Activated effector memory CD4-positive, alpha-beta T cell treated with Interleukin-2 at 50 U/mL for 16 hours (primary cell): Measurements from ENCODE around the gene SLC44A5.
A peak's percentile ranks its signal among the peaks of the same experiment; 100 is the strongest.
"Not testable (repeated sequence)": the region's sequence is repeated elsewhere in the genome, so short reads cannot be mapped to it uniquely, and the experiment has no call there.

ENCODE experiments used
- DNase-seq: peaks from one replicate; pipeline ENCODE4 v3.0.0-alpha.2; 2020

SLC44A5 gene

GRCh38 chr1:75444220-75444619 lies 166.7 kb downstream of the SLC44A5 start:
- DNase-seq = no peak

- DNase-seq = no peak
These were observed 170.6 kb downstream of the SLC44A5 start for GRCh38 chr1:75440274-75440673.

GRCh38 chr1:75438355-75438754 lies 172.6 kb downstream of the SLC44A5 start:
- DNase-seq = no peak

- DNase-seq = no peak
These were observed 179.1 kb downstream of the SLC44A5 start for GRCh38 chr1:75431843-75432242.

GRCh38 chr1:75430526-75430925 lies 180.4 kb downstream of the SLC44A5 start:
- DNase-seq = no peak

GRCh38 chr1:75426688-75427087 lies 184.2 kb downstream of the SLC44A5 start:
- no peak for DNase-seq

- DNase-seq = no peak
These were observed 185.8 kb downstream of the SLC44A5 start for GRCh38 chr1:75425001-75425650.

- DNase-seq = no peak
These were observed 187.3 kb downstream of the SLC44A5 start for GRCh38 chr1:75423616-75424015.

- no peak for DNase-seq
These were observed 187.8 kb downstream of the SLC44A5 start for GRCh38 chr1:75423136-75423535.

GRCh38 chr1:75421371-75421770 lies 189.5 kb downstream of the SLC44A5 start:
- DNase-seq = no peak

- no peak for DNase-seq
These were observed 195.7 kb downstream of the SLC44A5 start for GRCh38 chr1:75415187-75415586.

GRCh38 chr1:75412616-75413015 lies 198.3 kb downstream of the SLC44A5 start:
- no peak for DNase-seq

- not testable (repeated sequence) for DNase-seq
These were observed 206.2 kb downstream of the SLC44A5 start for GRCh38 chr1:75404681-75405080.

GRCh38 chr1:75403147-75403646 lies 207.7 kb downstream of the SLC44A5 start:
- not testable (repeated sequence) for DNase-seq

GRCh38 chr1:75400716-75401115 lies 210.2 kb downstream of the SLC44A5 start:
- no peak for DNase-seq

- DNase-seq = no peak
These were observed 214.2 kb downstream of the SLC44A5 start for GRCh38 chr1:75396745-75397144.

- DNase-seq = no peak
These were observed 214.7 kb downstream of the SLC44A5 start for GRCh38 chr1:75396260-75396659.

- DNase-seq = no peak
These were observed 216.4 kb downstream of the SLC44A5 start for GRCh38 chr1:75394386-75395139.

GRCh38 chr1:75392278-75392677 lies 218.6 kb downstream of the SLC44A5 start:
- no peak for DNase-seq

- DNase-seq = peak; percentile 2
These were observed 235.2 kb downstream of the SLC44A5 start for GRCh38 chr1:75375476-75376447.

GRCh38 chr1:75373542-75374159 lies 237.3 kb downstream of the SLC44A5 start:
- DNase-seq = no peak

- DNase-seq = no peak
These were observed 244.3 kb downstream of the SLC44A5 start for GRCh38 chr1:75366595-75366994.

- no peak for DNase-seq
These were observed 249.7 kb downstream of the SLC44A5 start for GRCh38 chr1:75361260-75361659.
